GM12878 (cell line): ENCODE results near the gene MRTFB. TPM values are rescaled to one million over a fixed set of nuclear protein-coding genes. Genes with fewer than 3 reads are reported as not detected.

Experiments
- ATAC-seq: fragments of 200-7000 bp; cut with Tn5 transposase; 3 replicates; pipeline ENCODE4 v1.9.1; 2020; ENCODE audit warnings: mild to moderate bottlenecking, moderate library complexity
- BruUV-seq: library from RNA; stranded (reverse); fragments of 400-500 nt; replicated peaks from 2 replicates; lab custom pipeline; 2021; lab: Mats Ljungman, UMichigan
- CTCF ChIA-PET: fragments of 300-600 bp; sonication (Branson Sonifier 250); formaldehyde crosslinking; extraction: SDS; loops from one replicate; lab custom pipeline; 2021; ENCODE audit warnings: inconsistent platforms; lab: Yijun Ruan, JAX
- POLR2A ChIA-PET: fragments of 350-600 bp; formaldehyde crosslinking; extraction: SDS; loops from one replicate; lab custom pipeline; 2021; ENCODE audit warnings: inconsistent platforms; lab: Charles Lee
- RAD21 ChIA-PET: fragments of 300-600 bp; sonication (Branson Sonifier 250); formaldehyde crosslinking; loops from one replicate; lab custom pipeline; 2023; ENCODE audit warnings: antibody characterized with exemption; ENCODE audit not compliant: unreplicated experiment; lab: Charles Lee
- SMC1A ChIA-PET: fragments of 300-600 bp; sonication (Branson Sonifier 250); formaldehyde crosslinking; loops from one replicate; lab custom pipeline; 2023; ENCODE audit not compliant: unreplicated experiment, uncharacterized antibody; lab: Charles Lee
- DNase-seq: peaks from one replicate; pipeline ENCODE4 v3.0.0-alpha.2; 2011; ENCODE audit warnings: low read depth, low spot score
- FAIRE-seq: peaks from 3 replicates; lab custom pipeline; 2011; peaks lifted over from hg19 to GRCh38; lab: Jason Lieb, UNC
- H2AFZ ChIP-seq: 2 replicates; pipeline ENCODE4 v1.6.0; 2011; ENCODE audit warnings: low read depth, low read length, control low read depth; ENCODE audit not compliant: control insufficient read depth
- H3K27ac ChIP-seq: 2 replicates; pipeline ENCODE4 v1.5.1; 2011; ENCODE audit warnings: control low read depth; ENCODE audit not compliant: control insufficient read depth, insufficient read depth
- H3K27me3 ChIP-seq, 2 experiments: replicated peaks in 1 of 2; 2 replicates each; pipeline versions ENCODE4 v1.6.0 to v1.6.1; 2011; ENCODE audit warnings: low read length in 1 of 2; ENCODE audit not compliant: control insufficient read depth in 2 of 2, insufficient read depth in 2 of 2
- H3K36me3 ChIP-seq, 2 experiments: 2 replicates each; pipeline ENCODE4 v1.5.1; 2011; ENCODE audit warnings: low read length in 1 of 2; ENCODE audit not compliant: control insufficient read depth in 2 of 2, insufficient read depth in 2 of 2
- H3K4me1 ChIP-seq: 2 replicates; pipeline ENCODE4 v1.6.1; 2011; ENCODE audit warnings: mild to moderate bottlenecking, low read length, moderate library complexity, mixed read lengths; ENCODE audit not compliant: control insufficient read depth, insufficient read depth
- H3K4me2 ChIP-seq: 2 replicates; pipeline ENCODE4 v1.6.0; 2011; ENCODE audit warnings: control low read depth; ENCODE audit not compliant: control insufficient read depth, insufficient read depth
- H3K4me3 ChIP-seq: fragments of 200-600 bp; sonication (generic); 2 replicates; pipeline ENCODE4 v1.5.1; 2016
- H3K79me2 ChIP-seq: 2 replicates; pipeline ENCODE4 v1.6.0; 2011; ENCODE audit warnings: low read length; ENCODE audit not compliant: control insufficient read depth, insufficient read depth
- H3K9ac ChIP-seq: 2 replicates; pipeline ENCODE4 v1.8.0; 2011; ENCODE audit warnings: low read length, control low read depth, mixed read lengths; ENCODE audit not compliant: control insufficient read depth, insufficient read depth
- H3K9me3 ChIP-seq: replicated peaks from 3 replicates; pipeline ENCODE4 v1.5.1; 2011; ENCODE audit warnings: mild to moderate bottlenecking, low read length; ENCODE audit not compliant: control insufficient read depth, insufficient read depth
- H4K20me1 ChIP-seq: 2 replicates; pipeline ENCODE4 v1.6.0; 2011; ENCODE audit not compliant: control insufficient read depth, insufficient read depth
- FOS ChIP-seq: IDR thresholded peaks from 3 replicates; pipeline ENCODE4 v1.6.1; 2011; ENCODE audit warnings: borderline replicate concordance; ENCODE audit not compliant: insufficient read length; ENCODE audit errors: extremely low read depth
- IKZF2 ChIP-seq, 2 experiments: fragments of 450-650 bp; IDR thresholded peaks; 2 replicates each; pipeline ENCODE4 v1.6.1; 2017; ENCODE audit warnings: mild to moderate bottlenecking in 2 of 2, moderate library complexity in 2 of 2
- MEF2A ChIP-seq: IDR thresholded peaks from 2 replicates; pipeline ENCODE4 v1.6.1; 2011; ENCODE audit warnings: low read depth, mild to moderate bottlenecking, low read length, moderate library complexity; ENCODE audit not compliant: insufficient read depth
- NFXL1 ChIP-seq: fragments of 450-650 bp; IDR thresholded peaks from 2 replicates; pipeline ENCODE4 v1.6.1; 2017; ENCODE audit warnings: antibody characterized with exemption, mild to moderate bottlenecking, borderline replicate concordance
- NFYB ChIP-seq: IDR thresholded peaks from 2 replicates; pipeline ENCODE4 v1.6.1; 2011; ENCODE audit warnings: low read depth, mild to moderate bottlenecking, low read length, improper control_type of control experiment, moderate library complexity; ENCODE audit not compliant: insufficient read depth
- POU2F2 ChIP-seq: IDR thresholded peaks from 3 replicates; pipeline ENCODE4 v1.6.1; 2011; ENCODE audit warnings: low read depth, mild to moderate bottlenecking, low read length, borderline replicate concordance
- RUNX3 ChIP-seq: IDR thresholded peaks from 2 replicates; pipeline ENCODE4 v1.6.1; 2012; ENCODE audit warnings: low read length, inconsistent platforms
- SMAD5 ChIP-seq: IDR thresholded peaks from 2 replicates; pipeline ENCODE4 v1.6.1; 2016; ENCODE audit warnings: antibody characterized with exemption, low read depth
- TCF3 ChIP-seq: IDR thresholded peaks from 2 replicates; pipeline ENCODE4 v1.6.1; 2012; ENCODE audit warnings: low read depth, mild to moderate bottlenecking, low read length, borderline replicate concordance; ENCODE audit not compliant: insufficient read depth
- ZNF592 ChIP-seq: fragments of 450-650 bp; IDR thresholded peaks from 2 replicates; pipeline ENCODE4 v1.6.1; 2017; ENCODE audit warnings: mild to moderate bottlenecking, moderate library complexity
- WGBS: methylation state at CpG from one replicate; pipeline ENCODE4 v1.1.6; 2016; ENCODE audit warnings: low lambda C conversion rate; ENCODE audit not compliant: insufficient replicate concordance, insufficient coverage; ENCODE audit errors: missing lambda C conversion rate; 5-methylcytosine and 5-hydroxymethylcytosine counted together
- in situ Hi-C: fragments of 300-500 bp; cut with MboI; formaldehyde crosslinking; loops from 9 replicates; pipeline ENCODE4 v1.14.3; 2018; ENCODE audit warnings: mixed read lengths
- intact Hi-C: fragments of 100-400 bp; cut with micrococcal nuclease; formaldehyde crosslinking; loops from one replicate; pipeline ENCODE4 v1.14.2; 2022; ENCODE audit not compliant: unreplicated experiment
- polyA plus RNA-seq, 11 experiments: library from polyadenylated mRNA; depleted of rRNA in 4 of 11; unstranded in 6 of 11; stranded (reverse) in 5 of 11; fragments of >200 nt; fragmentation: Nextera tagmentation in 4 of 11; fragmentation: Illumina TruSeq in 1 of 11; extraction: Ambion mirVana in 4 of 11; extraction: Trizol in 1 of 11; gene quantifications; 1 replicate in 1 of 11; 2 replicates in 10 of 11; pipeline versions ENCODE4 v1.2.1 to v1.2.3, GENCODE V29; 2011 to 2016; ENCODE audit warnings: inconsistent platforms in 2 of 11, missing spikeins in 2 of 11, low read depth in 1 of 11
- total RNA-seq, 4 experiments: library from RNA; depleted of rRNA in 3 of 4; stranded (reverse); fragments of >200 nt in 3 of 4; fragmentation: Illumina TruSeq in 1 of 4; extraction: Trizol in 1 of 4; gene quantifications; 2 replicates each; pipeline versions ENCODE4 v1.2.1 to v1.2.3, GENCODE V29; 2013 to 2021
- TF ChIP-seq, protein P1 (sequence below): fragments of 450-650 bp; IDR thresholded peaks from 2 replicates; pipeline ENCODE4 v1.6.1; 2018; ENCODE audit warnings: borderline replicate concordance, mild to moderate bottlenecking; ENCODE audit not compliant: partially characterized antibody

Gene MRTFB
- total and polyA plus RNA-seq, 10 of the 15 experiments (the other 5 are each of a cell fraction or from before 2014, with no cell fraction given): 2.1 to 14.3 (median 8.0) TPM

GRCh38 chr16:14041164-14041563 is 30.0 kb upstream of the MRTFB start:
- no peak for TF ChIP-seq POU2F2
- peak; percentile 36; the same call in 1 of the 2 replicates for TF ChIP-seq RUNX3
- RAD21 ChIA-PET: no interaction called here
- SMC1A ChIA-PET: no interaction called here
- Histone ChIP-seq H3K27ac (no peak overlapping the region), H3K4me2 (no peak overlapping the region), H3K27me3 (no peaks in the 10 kb centered on the region), H3K79me2 (no peaks in the 10 kb centered on the region), H2AFZ (no peak overlapping the region), H3K9me3 (no peaks in the 10 kb centered on the region), H3K36me3 (no peaks in the 10 kb centered on the region), H3K9ac (no peak overlapping the region), H3K4me3 (no peak overlapping the region), H3K4me1 (no peaks in the 10 kb centered on the region), H4K20me1 (no peaks in the 10 kb centered on the region)
- ATAC-seq: no peak
- no TSS peak for BruUV-seq
- no peak for DNase-seq
- intact Hi-C loops: no loop called here
- in situ Hi-C loops: no loop called here
- POLR2A ChIA-PET: no interaction called here
- FAIRE-seq: peak; percentile 77
- 71% methylated on average over 4 of the region's 4 CpGs for WGBS
- CTCF ChIA-PET: no interaction called here

DNA sequence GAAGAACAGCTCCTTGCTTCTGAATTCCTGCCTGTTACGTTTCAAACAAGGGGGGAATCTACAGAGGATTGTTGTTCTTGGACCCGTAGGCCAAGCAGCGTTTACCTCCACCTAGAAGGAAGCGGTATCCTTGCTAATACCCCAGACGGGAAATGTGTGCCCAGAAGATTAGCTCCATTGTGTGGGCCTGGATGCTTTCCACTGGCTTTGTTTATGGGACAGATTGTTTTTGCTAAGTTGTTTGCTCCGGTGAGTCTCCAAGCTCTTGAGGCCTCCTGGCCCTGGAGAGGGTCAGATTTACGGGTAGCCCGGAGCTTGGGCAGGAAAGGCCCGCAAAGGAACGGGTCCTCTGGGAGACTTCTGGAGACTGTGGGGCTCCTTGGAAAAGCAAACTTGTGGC is 28.4 kb upstream of the MRTFB start:
- ChIA-PET RAD21 (no interaction called here), SMC1A (no interaction called here), POLR2A (interaction anchor here (0.6 kb wide), 1 partner anchor 555 kb away, joined by 3 read pairs; no protein-coding TSS in a partner anchor), CTCF (no interaction called here)
- intact Hi-C loops: no loop called here
- ATAC-seq: no peak
- H3K4me2 ChIP-seq: no peak overlapping the region
- H3K79me2 ChIP-seq: no peaks in the 10 kb centered on the region
- FAIRE-seq: no peak
- no peaks in the 10 kb centered on the region for H3K36me3 ChIP-seq
- no TSS peak for BruUV-seq
- no peak for DNase-seq
- H3K4me1 ChIP-seq: no peaks in the 10 kb centered on the region
- H3K9me3 ChIP-seq: no peaks in the 10 kb centered on the region
- H3K27me3 ChIP-seq: no peaks in the 10 kb centered on the region
- H3K9ac ChIP-seq: no peak overlapping the region
- no peak overlapping the region for H3K4me3 ChIP-seq
- 69% methylated on average over 10 of the region's 10 CpGs for WGBS
- in situ Hi-C loops: no loop called here
- H2AFZ ChIP-seq: no peak overlapping the region
- H4K20me1 ChIP-seq: no peaks in the 10 kb centered on the region
- no peak overlapping the region for H3K27ac ChIP-seq
- no peak for TF ChIP-seq MEF2A
- TF ChIP-seq TCF3: no peak
- TF ChIP-seq, protein P1, sequence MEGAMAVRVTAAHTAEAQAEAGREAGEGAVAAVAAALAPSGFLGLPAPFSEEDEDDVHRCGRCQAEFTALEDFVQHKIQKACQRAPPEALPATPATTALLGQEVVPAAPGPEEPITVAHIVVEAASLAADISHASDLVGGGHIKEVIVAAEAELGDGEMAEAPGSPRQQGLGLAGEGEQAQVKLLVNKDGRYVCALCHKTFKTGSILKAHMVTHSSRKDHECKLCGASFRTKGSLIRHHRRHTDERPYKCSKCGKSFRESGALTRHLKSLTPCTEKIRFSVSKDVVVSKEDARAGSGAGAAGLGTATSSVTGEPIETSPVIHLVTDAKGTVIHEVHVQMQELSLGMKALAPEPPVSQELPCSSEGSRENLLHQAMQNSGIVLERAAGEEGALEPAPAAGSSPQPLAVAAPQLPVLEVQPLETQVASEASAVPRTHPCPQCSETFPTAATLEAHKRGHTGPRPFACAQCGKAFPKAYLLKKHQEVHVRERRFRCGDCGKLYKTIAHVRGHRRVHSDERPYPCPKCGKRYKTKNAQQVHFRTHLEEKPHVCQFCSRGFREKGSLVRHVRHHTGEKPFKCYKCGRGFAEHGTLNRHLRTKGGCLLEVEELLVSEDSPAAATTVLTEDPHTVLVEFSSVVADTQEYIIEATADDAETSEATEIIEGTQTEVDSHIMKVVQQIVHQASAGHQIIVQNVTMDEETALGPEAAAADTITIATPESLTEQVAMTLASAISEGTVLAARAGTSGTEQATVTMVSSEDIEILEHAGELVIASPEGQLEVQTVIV: no peak
- no peak for TF ChIP-seq NFYB
- no peak for TF ChIP-seq FOS
- no peak for TF ChIP-seq ZNF592
- TF ChIP-seq POU2F2: no peak
- TF ChIP-seq IKZF2 (IDR thresholded peaks at IDR 0.05): no peak
- TF ChIP-seq SMAD5: no peak
- no peak for TF ChIP-seq NFXL1
